ENCODE results near the gene ZMYM2.

- TF ChIP-seq POLR2A (IDR thresholded peaks at IDR 0.05; ENCODE audit: low read depth, low read length) (no peak), POLR2AphosphoS5 (IDR thresholded peaks at IDR 0.05; ENCODE audit: low read depth, low read length) (no peak)
Observed at GRCh38 chr13:20080377-20081164, 122.0 kb downstream of the ZMYM2 start.

All from GM12892 (cell line).